GM10847 (cell line): Measurements from ENCODE around the gene TMA7B.

Source experiments
- POLR2A ChIP-seq: IDR thresholded peaks from 2 replicates; pipeline ENCODE4 v1.6.1; 2011; ENCODE audit not compliant: insufficient read length; ENCODE audit errors: extremely low read depth

The TMA7B gene

DNA sequence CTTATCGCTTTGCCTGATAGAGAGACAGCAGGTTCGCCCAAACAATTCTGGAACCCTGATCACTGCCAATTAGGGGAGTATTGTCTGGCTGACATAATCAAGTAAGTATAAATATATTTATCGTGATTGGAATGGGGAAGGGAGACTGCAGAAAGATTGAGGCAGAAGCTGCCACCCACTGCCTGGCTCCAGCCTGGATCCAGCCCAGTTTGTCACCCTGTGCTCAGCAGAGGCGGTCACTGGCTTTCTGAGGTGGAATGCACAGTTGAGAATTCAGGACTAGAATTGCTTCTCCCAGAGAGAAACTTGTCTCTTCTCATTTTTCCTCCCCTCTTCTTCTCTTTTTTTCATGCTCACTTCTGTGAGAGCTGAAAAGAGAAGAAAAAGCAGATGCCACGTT, 33.4 kb upstream of the TMA7B start:
- TF ChIP-seq POLR2A: no peak

DNA sequence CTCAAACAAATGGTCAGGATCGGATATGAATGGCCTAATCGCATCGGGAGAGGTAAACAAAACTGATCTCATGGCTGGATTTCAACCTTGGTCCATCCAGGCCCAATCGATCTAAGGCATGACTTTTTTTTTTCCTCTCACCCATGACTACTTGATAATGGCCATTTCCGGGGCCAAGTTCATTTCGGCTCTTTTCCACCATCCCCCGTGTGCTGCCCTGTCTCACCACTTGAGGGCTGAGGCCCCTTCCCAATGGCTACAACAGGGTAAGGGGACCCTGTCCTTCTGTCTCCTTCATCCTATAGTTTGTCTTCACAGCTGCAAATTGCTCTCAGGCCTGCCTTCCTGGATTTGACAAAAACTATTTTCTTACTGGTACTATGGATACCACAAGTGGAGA, 32.7 kb upstream of the TMA7B start:
- no peak for TF ChIP-seq POLR2A

DNA sequence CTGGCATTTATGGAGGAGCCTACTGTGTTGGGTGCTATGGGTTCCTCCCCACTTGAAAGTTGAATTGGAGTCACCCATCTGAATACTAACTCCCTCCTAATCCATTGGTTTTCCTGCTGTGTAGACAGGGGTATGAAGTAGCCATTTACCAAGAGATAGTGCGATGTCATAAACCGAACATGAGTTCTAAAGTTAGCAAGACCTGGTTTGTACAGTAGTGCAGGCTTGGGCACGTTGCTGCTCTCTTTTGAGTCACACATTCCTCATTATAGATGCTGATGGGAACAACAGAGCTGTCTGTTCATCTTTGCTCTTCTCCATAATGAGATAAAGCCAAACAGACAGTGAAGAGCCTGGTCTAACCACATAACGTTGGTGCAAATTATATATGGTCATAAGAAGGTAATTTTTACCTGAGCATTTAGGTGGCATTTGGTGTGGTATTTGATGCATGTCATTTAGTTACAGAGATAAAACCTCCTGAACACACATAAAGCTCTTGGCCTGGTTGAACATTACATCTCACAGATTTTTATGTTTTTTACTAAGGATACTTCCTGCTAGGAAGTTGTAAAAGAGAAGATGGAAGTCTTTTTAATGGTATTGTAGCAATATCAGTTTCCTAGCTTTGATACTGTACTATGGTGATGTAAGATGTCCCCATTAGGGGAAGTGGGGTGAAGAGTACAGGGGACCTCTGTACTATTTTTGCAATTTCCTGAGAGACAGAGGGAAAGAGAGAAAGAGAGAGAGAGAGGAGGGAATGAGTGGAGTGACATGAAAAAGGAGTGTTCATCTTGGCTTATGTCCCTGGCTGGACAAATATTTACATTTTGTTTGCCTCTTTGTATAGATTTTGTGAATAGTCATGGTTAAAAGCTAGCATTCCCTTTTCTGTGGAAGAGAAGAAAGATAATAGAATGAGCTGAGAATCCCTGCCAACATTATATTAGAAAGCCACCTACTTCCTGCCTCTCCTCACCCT, 31.4 kb upstream of the TMA7B start:
- no peak for TF ChIP-seq POLR2A

DNA sequence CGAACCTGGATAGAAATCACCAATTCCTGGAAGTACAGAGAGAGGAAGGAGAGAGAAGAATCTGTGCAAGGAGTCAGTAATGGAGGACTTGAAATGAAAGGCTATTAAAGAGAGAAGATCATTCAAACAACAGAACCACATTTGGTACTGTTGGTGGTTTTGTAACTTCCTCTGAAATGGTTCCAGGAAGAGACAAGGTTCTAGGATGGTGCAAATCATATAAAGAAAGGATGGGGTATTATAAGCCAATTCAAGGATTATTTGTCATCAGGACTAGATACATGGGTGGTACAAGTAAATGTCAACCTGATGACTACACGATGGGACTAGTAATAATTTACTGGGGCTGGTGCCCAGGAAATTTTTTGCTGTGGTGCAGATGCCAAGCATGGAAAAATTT, 28.9 kb upstream of the TMA7B start:
- no peak for TF ChIP-seq POLR2A

DNA sequence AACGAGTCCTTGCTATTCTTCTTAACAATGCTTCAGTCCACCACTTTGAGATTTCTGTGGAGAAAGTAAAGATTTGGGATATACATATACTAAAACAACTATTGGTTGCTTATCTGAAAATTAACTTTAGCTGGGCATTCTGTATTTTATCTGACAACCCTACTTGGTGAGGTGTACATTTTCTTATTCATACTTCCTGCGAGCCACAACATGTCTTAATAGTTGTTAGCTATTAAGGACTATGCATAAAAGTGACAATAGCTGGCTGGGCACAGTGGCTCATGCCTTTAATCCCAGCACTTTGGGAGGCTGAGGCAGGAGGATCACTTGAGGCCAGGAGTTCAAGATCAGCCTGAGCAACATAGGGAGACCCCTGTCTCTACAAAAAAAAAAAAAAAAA, 28.0 kb upstream of the TMA7B start:
- TF ChIP-seq POLR2A: no peak

DNA sequence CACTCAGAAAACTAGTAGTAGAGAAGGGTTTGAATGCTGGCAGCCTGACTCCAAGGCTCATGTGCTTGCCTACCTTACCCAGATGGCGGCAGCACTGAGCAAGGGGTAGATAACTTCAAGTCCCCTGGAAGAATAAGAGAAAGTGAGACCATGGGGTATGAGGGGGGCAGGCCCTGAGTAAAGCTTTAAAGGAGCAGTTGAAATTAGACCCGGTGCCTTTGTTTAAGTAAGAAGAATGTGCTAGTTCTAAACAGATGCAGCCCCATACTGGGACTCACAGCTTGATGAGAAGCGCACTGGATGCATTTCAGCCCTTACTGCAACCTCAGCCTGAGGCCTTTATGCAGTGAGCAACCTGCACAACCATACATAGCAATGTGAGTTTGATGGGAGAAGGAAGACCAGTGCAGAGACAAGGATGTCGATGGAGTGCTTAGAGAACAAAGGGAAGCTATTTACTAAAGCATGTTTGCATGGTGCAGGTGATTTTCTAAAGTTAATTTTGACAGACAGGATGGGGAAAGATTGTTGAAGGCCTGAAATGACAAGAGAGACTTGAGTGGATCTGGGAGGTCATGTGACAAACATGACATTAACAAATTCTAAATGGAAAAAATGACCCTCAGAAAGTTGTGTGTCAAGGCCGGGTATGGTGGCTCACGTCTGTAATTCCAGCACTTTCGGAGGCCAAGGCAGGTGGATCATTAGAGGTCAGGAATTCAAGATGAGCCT, 27.1 kb upstream of the TMA7B start:
- TF ChIP-seq POLR2A: no peak

DNA sequence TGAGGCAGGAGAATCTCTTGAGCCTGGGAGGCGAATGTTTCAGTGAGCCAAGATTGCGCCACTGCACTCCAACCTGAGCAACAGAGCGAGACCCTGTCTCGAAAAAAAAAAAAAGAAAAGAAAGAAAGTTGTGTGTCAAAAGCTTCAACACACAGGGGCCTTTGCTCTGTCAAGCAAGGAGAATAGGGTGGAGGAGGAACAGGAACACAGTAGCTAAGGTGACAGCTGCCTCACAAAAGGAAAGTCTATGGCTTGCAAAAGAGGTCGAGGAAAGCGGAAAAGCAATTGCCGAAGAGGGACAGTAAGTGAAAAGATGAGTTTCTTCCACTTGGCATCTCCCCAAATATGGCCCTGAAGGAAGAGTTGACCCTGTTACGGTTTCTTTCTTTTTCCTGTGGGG, 26.5 kb upstream of the TMA7B start:
- TF ChIP-seq POLR2A: no peak

DNA sequence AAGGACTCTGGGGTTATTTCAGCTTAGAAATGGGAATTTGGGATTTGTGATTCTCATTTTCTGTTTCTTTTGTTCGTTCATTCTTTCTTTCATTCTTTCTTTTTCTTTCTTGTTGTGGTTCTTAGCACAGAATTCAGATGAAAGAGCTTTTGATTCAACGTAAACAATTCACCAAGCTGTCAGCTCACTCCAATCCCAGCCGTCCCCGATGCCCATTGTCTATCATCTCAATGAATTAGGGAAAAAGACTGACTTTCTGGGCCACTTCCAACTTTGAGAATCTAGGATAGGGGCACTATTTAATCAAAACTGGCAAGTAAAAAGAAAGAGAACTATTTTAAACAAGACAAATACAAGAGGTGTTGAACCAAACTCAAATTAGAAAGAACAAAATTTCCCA, 25.1 kb upstream of the TMA7B start:
- no peak for TF ChIP-seq POLR2A

DNA sequence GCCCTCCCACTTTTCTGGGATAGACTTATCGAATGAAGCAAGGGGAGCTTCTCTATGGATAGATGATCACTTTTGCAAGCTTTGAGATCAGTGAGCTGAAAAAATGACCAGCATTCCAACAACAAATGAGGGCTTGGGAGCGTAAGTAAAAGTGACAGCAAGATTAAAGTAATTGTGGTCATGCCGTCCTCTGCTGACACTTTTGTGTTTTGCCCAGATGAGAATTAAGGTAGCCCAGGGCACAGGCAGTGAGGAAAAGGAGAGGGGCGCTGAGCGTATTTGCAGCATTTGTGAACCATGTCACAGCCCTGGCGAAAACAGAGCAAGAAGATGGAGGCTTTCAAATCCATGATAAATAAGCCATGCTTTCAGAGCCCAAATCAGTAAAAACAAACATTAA, 24.6 kb upstream of the TMA7B start:
- no peak for TF ChIP-seq POLR2A

DNA sequence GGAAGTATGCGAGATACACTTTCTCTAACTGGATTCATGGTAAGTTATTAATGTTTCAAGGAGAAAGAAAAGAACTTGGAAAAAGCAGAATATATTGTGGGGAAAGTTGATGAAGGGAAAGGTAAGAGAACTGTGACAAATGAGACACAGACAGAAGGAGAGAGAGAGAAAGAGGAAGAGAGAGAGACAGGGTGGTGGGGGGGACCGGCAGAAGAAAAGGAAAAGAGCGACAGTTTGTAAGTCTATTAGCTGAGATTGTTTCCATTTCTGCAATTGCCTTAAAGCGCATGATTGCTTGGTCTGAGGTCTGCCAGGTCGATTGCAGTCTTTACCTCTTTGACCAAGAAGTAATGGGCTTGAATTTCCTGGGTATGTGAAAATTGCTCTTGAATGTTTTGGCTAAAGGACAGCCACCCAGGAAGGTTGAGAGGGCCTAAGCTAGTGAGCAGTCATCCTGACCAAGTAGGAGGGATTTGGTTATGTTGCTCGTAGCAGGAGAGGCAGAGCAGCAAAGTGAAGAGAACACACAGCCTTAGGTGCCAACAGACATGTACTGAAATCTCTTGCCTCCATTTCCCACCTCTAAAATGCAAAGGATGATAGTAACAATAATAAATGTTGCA, 23.6 kb upstream of the TMA7B start:
- TF ChIP-seq POLR2A: no peak

DNA sequence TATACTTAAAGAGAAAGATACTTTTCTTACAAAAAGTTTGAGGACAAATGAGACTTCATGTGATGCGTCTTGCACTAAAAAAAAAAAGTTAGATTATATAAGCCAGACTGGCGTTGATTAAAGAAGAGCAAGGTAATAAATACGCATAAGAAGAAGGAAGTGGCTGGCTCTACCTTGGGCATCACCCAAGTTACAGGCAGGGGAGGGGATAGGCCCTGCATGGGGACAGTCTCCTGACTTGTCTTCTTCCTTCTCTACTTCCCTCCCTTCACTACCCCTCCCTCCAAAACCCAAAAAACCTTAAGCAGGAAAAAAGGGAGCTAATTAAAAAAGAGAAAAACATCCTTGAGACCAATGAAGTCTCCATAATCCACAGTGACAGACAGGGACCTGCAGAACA, 22.3 kb upstream of the TMA7B start:
- TF ChIP-seq POLR2A: no peak

DNA sequence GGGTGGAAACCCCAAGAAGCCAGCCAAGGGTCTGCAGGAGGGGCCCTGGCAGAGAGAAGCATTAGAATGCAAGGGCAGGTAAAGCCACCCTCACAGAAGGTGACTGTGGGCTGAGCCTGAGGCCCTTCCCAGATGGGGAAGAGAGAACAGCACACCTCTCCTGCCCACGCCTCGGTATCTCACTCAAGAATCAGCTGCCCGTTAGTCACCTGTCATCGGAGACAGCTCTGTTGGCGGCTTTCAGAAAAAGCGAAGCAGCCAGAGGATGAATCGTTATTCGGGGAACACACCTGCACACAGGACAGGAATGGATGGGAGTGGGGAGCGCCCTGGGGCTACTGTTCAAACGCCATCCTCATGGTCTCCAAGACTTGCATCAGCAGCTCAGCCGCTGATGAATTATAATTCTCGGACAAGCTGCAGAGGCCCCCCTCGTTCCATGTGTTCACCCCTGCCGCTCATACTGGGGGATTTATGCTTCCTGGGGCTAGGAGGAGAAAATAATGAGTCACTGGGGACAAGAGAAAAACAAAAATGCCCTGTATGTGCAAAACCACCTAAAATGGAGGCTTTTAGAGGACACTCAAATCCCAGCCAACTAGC, 21.6 kb upstream of the TMA7B start:
- no peak for TF ChIP-seq POLR2A

DNA sequence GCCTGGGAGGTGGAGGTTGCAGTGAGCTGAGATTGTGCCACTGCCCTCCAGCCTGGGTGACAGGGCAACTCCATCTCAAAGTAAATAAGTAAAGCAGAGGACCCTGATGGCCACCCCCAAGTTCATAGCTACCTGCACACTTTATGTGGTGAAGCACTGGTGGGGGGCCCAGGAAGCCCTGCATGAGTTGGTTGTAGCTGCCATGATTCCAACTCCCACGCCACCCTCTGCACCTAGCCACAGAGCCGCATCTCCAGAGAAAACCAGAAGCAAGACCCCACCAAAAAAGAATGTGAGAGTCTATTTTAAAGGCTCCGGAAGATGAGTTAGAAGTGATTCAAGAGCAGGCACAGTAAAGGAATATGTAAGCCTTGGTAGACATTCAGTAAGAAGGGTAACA, 20.4 kb upstream of the TMA7B start:
- no peak for TF ChIP-seq POLR2A

DNA sequence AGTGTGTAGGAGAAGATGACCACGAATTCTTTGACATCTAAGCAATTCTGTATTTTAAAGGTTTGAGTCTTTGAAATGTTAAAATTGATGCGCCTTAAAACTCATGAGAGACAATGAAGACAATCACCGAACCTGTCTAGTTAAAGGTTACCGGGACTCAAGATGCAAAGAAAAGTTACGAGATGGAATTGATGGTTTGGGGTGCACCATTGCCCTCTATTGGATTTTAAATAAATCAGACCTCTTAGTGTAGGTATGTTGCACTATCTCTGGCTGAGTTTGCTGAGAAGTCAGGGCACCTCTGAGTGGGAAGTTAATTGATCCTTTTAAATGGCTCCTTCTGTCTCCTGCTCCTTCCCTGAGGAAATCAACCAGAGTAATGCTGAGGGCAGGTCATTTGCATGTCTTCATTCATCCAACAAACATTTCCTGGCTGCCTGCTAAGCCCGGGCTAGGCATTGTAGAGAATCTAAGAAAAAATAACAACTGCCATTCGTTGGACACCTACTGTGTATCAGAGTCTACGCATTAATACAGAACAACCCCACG, 19.4 kb upstream of the TMA7B start:
- TF ChIP-seq POLR2A: no peak

DNA sequence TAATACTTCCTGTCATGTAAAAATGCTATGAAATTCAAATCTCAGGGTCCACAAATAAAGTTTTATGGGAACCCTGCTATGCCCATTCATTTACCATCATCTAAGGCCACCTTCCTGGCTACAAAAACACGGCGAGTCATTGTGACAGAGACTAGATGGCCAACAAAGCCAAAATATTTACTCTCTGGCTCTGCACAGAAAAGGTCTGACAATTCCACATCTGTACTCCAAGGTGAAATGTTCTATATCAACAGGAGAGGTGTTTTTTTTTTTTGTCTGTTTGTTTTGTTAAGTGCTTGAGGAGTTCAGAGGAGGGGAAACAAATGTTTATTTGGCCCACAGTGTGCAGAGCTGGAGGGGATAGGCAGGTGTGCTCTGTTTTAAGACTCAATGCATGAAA, 18.6 kb upstream of the TMA7B start:
- TF ChIP-seq POLR2A: no peak
